Lung microvascular endothelial cell (primary cell): ENCODE measurements around the gene WWOX. TPM values are rescaled to one million over a fixed set of nuclear protein-coding genes. Genes with fewer than 3 reads are reported as not detected.

Experiments
- DNase-seq, 2 donors: peaks; one replicate each; pipeline versions ENCODE4 v3.0.0 to v3.0.0-alpha.2; 2010; ENCODE audit warnings: low read depth in 2 of 2
- total RNA-seq: library from RNA; depleted of rRNA; stranded (reverse); fragments of >200 nt; gene quantifications from 2 replicates; pipeline ENCODE4 v1.2.1, GENCODE V29; 2014

WWOX gene
- total RNA-seq, 1 donor from 2014 or later: 8.7 TPM

DNA sequence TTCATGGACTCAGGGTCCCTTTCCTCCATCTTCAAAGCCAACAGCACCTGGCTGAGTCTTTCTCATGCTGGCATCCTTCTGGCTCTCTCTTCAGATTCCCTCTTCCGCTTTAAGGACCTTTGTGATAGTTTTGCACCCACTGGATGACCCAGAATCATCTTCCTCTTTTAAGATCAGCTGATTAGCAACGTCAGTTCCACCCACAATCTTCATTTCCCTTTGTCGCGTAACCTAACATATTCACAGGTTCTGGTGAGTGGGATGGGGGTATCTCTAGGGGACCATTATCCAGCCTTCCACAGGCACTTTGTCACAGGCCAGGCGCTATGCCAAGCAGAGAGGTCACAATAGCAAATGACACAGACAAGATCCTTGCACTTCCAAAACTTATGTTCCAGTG, 907.3 kb downstream of the WWOX start:
- DNase-seq: no peak

DNA sequence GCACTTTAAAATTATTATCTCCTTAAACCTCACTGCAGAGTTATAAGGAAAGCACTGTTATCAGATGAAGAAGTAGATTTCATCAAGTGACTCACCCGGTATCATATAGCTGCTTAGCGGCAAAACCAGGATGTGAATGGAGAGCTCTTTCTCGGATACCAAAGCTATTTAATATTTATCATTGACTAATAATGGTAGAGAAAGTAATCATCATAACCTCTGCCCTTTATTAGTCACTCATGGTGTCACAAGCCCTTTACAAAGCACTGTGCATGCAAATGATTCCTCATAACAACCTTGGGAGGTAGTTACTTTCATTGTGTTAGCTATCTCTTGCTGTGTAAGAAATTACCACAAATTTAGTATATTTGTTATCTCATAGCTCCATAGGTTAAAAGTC, 908.2 kb downstream of the WWOX start:
- DNase-seq: no peak

- DNase-seq: no peak
Observed at GRCh38 chr16:79008036-79008868, 908.8 kb downstream of the WWOX start.

DNA sequence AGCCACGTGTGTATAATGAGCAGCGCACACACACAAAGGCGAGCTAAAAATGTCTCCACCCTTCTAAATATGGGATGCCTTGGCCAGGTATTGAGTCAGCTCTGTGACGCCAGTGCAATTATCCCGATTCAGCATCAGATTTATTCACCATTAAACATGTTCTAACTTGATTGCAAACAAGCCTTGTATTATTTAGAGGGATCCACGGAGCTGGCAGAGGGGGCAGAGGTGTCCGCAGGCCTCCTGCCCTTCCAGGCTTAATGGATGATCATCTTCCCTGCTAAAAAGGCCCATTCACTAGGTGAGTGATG, 909.4 kb downstream of the WWOX start:
- DNase-seq: no peak

GRCh38 chr16:79009896-79010295, 910.4 kb downstream of the WWOX start:
- no peak for DNase-seq

DNA sequence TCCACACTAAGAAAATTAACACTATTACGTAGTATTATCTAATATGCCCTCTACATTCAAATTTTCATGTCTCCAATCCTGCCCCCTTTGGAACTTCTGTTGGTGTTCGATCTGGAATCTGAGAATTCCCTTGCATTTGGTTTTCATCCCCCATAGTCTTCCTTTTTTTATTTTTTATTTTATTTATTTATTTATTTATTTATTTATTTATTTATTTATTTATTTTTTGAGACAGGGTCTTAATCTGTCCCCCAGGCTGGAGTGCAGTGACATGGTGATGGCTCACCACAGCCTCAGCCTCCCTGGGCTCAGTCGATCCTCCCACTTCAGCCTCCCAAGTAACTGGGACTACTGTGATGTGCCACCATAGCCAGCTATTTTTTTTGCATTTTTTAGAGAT, 911.8 kb downstream of the WWOX start:
- no peak for DNase-seq

DNA sequence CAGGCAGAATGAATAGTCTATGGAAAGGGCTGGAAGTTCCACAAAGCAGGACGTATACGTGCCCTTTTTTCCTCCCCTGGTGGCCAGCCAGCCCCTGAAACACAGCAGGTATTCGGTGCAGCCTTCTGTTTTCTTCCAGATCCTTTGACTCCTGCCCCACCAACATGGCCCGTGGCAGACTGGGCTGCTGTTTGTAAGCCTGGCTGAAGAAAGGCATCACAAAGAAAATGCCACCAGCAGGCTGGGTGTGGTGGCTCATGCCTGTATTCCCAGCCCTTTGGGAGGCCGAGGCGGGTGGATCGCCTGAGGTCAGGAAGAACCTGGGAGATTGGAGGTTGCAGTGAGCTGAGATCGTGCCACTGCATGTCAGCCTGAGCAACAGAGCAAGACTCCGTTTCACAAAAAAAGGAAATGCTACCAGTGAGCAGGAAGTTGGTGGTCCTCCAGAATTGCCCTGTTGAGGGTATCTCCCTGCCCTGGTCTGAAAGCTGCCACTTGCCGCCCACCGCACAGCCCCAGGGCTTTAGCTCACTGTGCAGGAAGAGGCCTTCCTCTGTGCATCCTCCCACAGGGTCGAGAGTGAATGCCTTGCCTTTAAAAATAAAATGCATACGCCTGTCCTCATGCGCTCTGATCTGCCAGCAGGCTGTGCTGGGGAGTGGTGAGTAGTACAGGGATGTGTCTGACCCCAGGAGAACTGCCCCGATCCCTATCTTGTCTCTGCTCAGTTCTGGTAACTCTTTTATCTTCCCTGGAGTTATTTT, 913.4 kb downstream of the WWOX start:
- DNase-seq: no peak

DNA sequence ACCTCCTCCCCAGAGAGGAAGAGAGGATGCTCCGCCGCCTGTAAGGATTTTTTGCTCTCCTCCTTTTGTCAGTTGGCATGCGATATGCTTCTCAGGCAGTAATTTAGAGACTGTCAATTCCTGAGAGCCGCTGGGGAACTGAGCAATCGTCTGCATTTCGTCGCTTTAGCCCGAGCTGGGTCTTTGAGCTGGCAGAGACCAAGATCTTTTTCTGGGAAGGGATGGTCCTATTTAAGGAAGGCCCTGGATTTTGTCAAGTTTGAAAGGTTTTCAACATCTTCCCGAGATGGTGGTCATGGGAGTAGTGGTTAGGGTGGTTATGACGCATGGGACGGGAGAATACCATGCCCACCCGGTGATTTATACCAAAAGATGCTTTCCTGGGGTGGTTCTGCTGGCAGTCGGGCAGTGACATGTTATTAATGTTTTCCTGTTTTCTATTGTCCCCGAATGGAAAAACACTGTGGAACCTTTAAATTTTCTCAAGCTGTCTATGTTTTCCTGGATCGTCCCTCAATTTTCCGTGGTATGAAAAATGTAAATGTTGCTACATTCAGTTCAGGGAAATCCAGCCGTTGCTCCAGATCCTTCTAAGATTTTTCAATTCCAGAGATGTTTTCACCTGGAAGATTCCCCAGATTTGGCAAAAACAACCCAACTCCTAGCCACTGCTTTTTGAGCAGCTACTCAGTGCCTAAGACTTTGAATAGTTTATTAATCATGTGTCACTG, 914.6 kb downstream of the WWOX start:
- no peak for DNase-seq

DNA sequence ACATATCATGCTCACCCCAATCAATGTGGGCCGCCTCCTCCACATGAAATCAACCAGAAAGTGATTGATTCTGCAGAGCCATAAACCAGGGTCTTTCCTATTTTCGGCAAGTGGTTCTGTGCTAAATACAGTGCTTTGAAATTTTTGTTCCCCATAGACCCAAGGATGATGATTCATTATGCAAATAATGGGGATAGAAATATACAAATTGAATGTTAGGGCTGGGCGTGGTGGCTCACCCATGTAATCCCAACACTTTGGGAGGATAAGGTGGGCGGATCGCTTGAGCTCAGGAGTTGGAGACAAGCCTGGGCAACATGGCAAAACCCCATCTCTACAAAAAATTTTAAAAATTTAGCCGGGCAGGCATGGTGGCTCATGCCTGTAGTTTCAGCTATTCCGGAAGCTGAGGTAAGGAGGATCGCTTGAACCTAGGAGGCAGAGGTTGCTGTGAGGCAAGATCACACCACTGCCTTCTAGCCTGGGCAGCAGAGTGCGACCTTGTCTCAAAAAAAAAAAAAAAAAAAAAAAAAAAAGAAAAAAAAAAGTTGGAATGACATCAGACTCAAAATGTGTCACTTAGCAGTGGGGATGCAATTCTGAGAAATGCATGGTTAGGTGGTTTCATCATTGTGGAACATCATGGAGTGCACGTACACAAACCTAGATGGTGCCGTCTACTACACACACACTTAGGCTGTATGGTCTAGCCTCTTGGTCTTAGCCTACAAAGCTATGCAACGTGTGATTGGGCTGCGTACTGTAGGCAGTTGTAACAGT, 919.4 kb downstream of the WWOX start:
- no peak for DNase-seq

DNA sequence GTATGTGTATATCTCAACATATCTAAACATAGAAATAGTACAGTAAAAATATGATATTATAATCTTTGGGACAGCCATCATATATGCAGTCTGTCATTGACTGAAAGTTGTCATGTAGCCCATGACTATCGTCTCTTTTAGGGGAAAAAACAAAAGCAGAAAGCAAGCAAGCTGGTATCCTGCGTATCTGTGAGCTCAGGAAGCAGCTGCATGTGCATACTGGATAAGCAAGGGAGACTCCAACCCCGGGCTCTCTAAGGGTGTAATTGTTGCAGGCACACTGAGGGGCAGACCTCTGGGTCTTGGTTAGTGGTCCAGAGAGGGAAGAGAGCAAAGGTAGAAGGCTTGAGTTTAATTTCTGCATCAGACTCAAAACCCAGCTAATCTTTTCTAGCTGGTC, 920.0 kb downstream of the WWOX start:
- DNase-seq: no peak

- DNase-seq: no peak
Observed at GRCh38 chr16:79021991-79022630, 922.7 kb downstream of the WWOX start.

GRCh38 chr16:79026117-79026516, 926.7 kb downstream of the WWOX start:
- DNase-seq: no peak

- no peak for DNase-seq
Observed at GRCh38 chr16:79036541-79036940, 937.1 kb downstream of the WWOX start.

- no peak for DNase-seq
Observed at GRCh38 chr16:79037521-79038373, 938.3 kb downstream of the WWOX start.

DNA sequence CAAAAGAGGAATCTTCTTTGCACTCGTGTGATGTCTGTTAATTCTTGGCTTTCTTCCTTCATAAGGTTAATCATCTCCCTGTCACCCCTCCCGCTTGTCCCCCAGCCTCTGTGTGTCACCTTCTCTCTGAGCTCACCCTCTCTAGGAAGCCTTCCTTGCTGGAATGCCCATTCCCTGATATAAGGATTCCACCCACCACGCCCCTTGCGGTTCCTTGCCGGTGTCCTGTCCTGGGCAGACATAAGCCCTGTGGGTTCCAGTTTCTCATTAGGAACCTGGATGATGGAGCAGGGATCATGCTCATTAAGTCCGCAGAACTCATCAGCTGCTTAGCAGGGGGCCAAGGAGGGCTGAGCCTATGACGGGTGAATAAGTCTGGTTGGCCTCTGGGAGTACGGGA, 941.8 kb downstream of the WWOX start:
- no peak for DNase-seq

GRCh38 chr16:79042141-79042540, 942.7 kb downstream of the WWOX start:
- no peak for DNase-seq

DNA sequence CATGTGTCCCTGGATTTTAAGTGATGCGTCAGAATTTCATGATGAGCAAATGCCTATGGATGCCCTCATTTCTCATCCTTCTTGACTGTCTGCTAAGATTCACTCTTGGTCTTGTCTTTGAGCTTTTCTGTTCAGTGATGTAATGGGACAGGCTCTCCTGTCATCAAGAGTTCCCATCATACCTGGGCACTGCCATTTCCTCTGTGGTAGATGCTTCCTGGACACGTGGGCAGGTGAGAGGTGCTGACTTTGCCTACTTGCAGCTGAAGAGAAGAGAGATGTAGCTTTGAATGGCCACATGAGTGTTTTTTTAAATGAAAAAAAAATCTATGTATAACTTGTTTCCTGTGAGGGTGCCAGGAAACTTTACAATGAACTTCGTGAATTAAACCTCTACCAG, 943.4 kb downstream of the WWOX start:
- no peak for DNase-seq

- DNase-seq: no peak
Observed at GRCh38 chr16:79045191-79045590, 945.7 kb downstream of the WWOX start.

- no peak for DNase-seq
Observed at GRCh38 chr16:79047337-79047736, 947.9 kb downstream of the WWOX start.

GRCh38 chr16:79049040-79049439, 949.6 kb downstream of the WWOX start:
- DNase-seq: no peak
